ENCODE measurements around the gene SENP5.
"Not testable (repeated sequence)": the region's sequence is repeated elsewhere in the genome, so short reads cannot be mapped to it uniquely, and the experiment has no call there.

SENP5 gene

GRCh38 chr3:196942915-196943277 is 75.2 kb downstream of the SENP5 start:
- DNase-seq (ENCODE audit: low read depth): no peak

GRCh38 chr3:196944037-196944790 is 76.5 kb downstream of the SENP5 start:
- DNase-seq (ENCODE audit: low read depth): not testable (repeated sequence)

GRCh38 chr3:196947136-196947859 is 79.6 kb downstream of the SENP5 start:
- DNase-seq (ENCODE audit: low read depth): no peak

- no peak for DNase-seq (ENCODE audit: low read depth)
Measured at GRCh38 chr3:196947860-196948441, 80.2 kb downstream of the SENP5 start.

GRCh38 chr3:196948442-196949284 is 80.9 kb downstream of the SENP5 start:
- no peak for DNase-seq (ENCODE audit: low read depth)

GRCh38 chr3:196949285-196949619 is 81.5 kb downstream of the SENP5 start:
- no peak for DNase-seq (ENCODE audit: low read depth)

- DNase-seq (ENCODE audit: low read depth): no peak
Measured at GRCh38 chr3:196949750-196950149, 82.0 kb downstream of the SENP5 start.

GRCh38 chr3:196951371-196951770 is 83.7 kb downstream of the SENP5 start:
- no peak for DNase-seq (ENCODE audit: low read depth)

- DNase-seq (ENCODE audit: low read depth): no peak
Measured at GRCh38 chr3:196954832-196955231, 87.1 kb downstream of the SENP5 start.

GRCh38 chr3:196962108-196962929 is 94.6 kb downstream of the SENP5 start:
- no peak for DNase-seq (ENCODE audit: low read depth)

GRCh38 chr3:196962930-196963630 is 95.4 kb downstream of the SENP5 start:
- DNase-seq (ENCODE audit: low read depth): no peak

- no peak for DNase-seq (ENCODE audit: low read depth)
Measured at GRCh38 chr3:196963631-196963953, 95.9 kb downstream of the SENP5 start.

- DNase-seq (ENCODE audit: low read depth): no peak
Measured at GRCh38 chr3:196965112-196965803, 97.5 kb downstream of the SENP5 start.

GRCh38 chr3:196965804-196966173 is 98.1 kb downstream of the SENP5 start:
- no peak for DNase-seq (ENCODE audit: low read depth)

GRCh38 chr3:196966526-196967401 is 99.0 kb downstream of the SENP5 start:
- DNase-seq (ENCODE audit: low read depth): no peak

GRCh38 chr3:196967412-196968232 is 99.9 kb downstream of the SENP5 start:
- no peak for DNase-seq (ENCODE audit: low read depth)

GRCh38 chr3:196968233-196969133 is 100.8 kb downstream of the SENP5 start, which contains the start of gene PIGZ:
Gene PIGZ, minus strand, starts transcription at chr3:196968833. Its CDS starts 16,802 bp downstream, at chr3:196952031.
- DNase-seq (ENCODE audit: low read depth): no peak

Measured in GM04504 (cell line).